Measurements from ENCODE around the gene NDNF. TPM values are rescaled to one million over a fixed set of nuclear protein-coding genes. Genes with fewer than 3 reads are reported as not detected.

The NDNF gene, protein sequence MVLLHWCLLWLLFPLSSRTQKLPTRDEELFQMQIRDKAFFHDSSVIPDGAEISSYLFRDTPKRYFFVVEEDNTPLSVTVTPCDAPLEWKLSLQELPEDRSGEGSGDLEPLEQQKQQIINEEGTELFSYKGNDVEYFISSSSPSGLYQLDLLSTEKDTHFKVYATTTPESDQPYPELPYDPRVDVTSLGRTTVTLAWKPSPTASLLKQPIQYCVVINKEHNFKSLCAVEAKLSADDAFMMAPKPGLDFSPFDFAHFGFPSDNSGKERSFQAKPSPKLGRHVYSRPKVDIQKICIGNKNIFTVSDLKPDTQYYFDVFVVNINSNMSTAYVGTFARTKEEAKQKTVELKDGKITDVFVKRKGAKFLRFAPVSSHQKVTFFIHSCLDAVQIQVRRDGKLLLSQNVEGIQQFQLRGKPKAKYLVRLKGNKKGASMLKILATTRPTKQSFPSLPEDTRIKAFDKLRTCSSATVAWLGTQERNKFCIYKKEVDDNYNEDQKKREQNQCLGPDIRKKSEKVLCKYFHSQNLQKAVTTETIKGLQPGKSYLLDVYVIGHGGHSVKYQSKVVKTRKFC
- not detected for polyA plus RNA-seq

DNA sequence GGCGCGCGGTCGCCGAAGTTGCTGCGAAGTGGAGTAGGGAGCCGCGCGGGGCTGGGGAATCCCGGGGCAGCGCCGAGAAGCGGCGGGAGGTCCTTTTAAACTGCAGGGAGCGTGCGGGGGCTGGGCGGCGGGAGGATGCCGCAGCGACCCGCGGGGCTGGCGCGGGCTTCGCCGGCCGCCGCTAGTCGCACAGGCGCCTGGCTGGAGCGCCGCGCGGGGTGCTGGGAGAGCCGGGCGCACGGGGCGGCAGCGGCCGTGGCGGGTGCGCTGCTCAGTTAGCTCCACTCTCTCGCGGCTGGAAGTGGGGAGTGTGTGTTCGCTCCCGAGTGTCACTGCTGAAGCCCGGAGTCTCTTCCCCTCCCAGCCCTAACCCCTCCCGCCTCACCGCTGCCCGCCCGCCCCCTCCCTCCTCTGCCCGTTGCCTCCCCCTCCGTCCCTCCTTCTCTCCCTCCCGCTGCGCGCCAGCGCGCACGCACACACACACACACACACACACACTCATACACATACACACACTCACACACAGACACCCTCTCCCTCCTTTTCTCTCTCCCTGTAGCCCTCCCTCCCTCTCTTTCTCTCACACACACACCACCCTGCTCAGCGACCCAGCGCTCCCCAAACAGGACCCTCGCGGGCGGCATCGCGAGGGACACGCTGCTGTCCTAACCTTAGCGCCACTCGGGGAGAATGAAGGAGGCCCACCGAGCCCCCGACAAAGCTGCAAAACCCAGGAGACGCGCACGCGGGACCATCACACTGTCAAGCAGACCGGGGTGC lies at the start of gene NDNF:
Gene NDNF (minus strand): TSS at position 312 of the 780 bp plus-strand sequence. CDS start 26,698 bp downstream, outside the sequence.
- Mint-ChIP-seq H3K27me3 (peaks cover 59% of the 10 kb centered on the region), H3K27ac (no peak within 1 kb of the TSS), H3K4me1 (peaks cover 0 to 7% (median 2%) of the 10 kb centered on the region in 3 donors), H3K36me3 (no peaks in the 10 kb centered on the region), H3K9me3 (peaks cover 0 to 3% (median 3%) of the 10 kb centered on the region in 3 donors), H3K4me3 (peak within 1 kb of the TSS in 3 of 4 donors; percentile 66 to 88 (median 85))

DNA sequence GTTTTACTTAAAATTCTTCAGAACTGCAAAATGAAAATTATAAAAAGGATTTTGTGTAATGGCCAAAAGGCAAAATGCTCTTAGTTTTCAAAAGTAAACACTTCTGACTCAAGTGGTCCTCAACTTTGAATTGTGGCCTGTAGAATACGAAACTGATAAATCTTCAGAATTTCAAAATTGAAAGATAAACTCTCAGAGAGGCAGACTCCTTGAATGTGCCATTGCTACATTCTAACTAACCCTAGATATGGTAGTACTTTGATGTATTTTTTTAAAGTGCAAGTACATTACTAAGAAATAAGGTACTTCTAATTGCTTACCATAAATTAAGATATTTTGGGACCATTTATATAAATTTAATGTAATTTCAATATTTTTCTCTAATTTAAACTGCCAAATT lies 47.4 kb upstream of the NDNF start:
- no peaks in the 10 kb centered on the region for H3K4me1 Mint-ChIP-seq
- no peaks in the 10 kb centered on the region for H3K9me3 Mint-ChIP-seq
- H3K36me3 Mint-ChIP-seq: peaks cover 1% of the 10 kb centered on the region
- no peaks in the 10 kb centered on the region for H3K27me3 Mint-ChIP-seq
- no peak overlapping the region for H3K27ac Mint-ChIP-seq
- H3K4me3 Mint-ChIP-seq: no peak overlapping the region

DNA sequence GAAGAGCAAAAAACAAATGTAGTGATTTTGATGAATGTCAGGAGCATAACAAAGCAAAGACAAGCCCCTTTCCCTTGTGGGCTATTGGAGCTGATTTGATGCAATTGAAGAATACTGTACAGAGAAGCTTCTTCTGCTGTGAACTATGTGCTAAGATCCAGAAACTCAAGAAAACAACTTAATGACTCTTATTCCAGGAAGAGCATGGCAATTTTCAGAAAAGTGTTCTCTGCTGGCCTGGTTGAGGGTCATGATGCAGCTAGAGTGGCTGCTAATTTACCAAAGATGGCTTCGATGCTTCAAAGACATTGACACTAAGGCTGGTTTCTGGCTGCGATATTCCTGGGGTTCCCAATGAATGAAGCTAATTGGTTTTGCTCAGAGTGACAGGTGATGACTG lies 46.0 kb upstream of the NDNF start:
- Mint-ChIP-seq H3K4me3 (no peak overlapping the region), H3K9me3 (no peaks in the 10 kb centered on the region), H3K36me3 (peaks cover 1% of the 10 kb centered on the region), H3K27me3 (no peaks in the 10 kb centered on the region), H3K4me1 (no peaks in the 10 kb centered on the region), H3K27ac (no peak overlapping the region)

DNA sequence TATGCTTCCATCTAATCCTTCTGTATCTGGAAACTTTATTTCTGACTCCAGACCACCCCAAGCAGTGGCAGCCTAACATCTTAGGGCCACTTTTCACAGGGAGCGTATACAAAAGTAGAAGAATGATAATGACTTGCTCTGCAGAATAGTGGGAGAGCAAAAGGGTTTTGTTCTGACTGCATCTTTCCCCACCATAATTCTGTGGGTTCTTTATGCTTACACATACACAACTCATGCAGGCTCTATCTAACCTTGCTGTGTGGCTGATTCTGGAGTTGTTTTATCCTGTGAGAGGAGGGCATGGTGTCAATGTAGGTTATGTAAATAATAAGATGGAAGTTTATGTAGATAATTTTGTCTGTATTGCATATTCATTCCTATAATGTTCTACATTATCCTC lies 42.4 kb upstream of the NDNF start:
- no peaks in the 10 kb centered on the region for H3K9me3 Mint-ChIP-seq
- H3K36me3 Mint-ChIP-seq: no peaks in the 10 kb centered on the region
- no peaks in the 10 kb centered on the region for H3K27me3 Mint-ChIP-seq
- no peak overlapping the region for H3K27ac Mint-ChIP-seq
- no peaks in the 10 kb centered on the region for H3K4me1 Mint-ChIP-seq
- H3K4me3 Mint-ChIP-seq: no peak overlapping the region

DNA sequence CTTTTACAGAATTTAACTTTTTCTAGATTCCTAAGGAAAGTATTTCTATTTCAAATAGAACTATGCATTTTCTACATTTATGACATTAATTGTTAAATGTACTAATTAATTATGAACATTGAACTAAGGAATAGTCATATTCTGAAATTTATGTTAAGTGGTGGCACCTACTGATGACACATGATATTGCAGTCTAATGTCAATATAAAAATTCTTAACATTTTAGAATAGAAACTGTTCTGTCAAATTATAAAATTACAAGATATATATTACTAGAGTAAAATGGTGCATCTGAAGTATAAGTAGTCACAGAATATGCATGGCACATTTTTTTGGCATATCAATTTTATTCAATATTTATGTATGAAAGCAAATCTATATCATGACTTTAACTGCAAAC lies 40.2 kb upstream of the NDNF start:
- H3K4me1 Mint-ChIP-seq: no peaks in the 10 kb centered on the region

DNA sequence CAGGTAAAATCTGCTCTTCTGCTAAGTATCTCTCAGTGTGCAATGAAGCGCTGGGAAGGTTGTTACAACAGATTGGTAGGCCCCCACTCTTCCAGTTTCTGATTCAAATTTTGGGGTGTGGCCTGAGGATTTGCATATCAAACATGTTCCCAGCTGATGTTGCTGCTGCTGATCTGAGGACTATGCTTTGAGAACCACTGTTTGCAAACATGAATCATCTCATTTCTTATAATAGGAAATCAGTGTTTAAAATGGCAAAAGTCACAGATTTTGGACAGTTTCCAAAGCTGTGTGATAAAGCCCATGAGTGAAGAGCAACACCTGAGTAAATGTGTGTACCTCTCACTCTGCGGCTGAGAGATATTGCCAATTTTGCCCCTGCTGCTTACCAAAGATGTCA lies 36.2 kb upstream of the NDNF start:
- Mint-ChIP-seq H3K27ac (no peak overlapping the region), H3K4me3 (no peak overlapping the region), H3K9me3 (peaks cover 0 to 1% (median 0%) of the 10 kb centered on the region in 3 donors), H3K36me3 (peaks cover 1% of the 10 kb centered on the region), H3K27me3 (peaks cover 7% of the 10 kb centered on the region), H3K4me1 (no peaks in the 10 kb centered on the region)

More for the DNA sequence above, 40.2 kb upstream of the NDNF start:
- Mint-ChIP-seq H3K27me3 (peaks cover 7% of the 10 kb centered on the region), H3K36me3 (no peaks in the 10 kb centered on the region), H3K27ac (no peak overlapping the region), H3K9me3 (no peaks in the 10 kb centered on the region), H3K4me3 (no peak overlapping the region)

DNA sequence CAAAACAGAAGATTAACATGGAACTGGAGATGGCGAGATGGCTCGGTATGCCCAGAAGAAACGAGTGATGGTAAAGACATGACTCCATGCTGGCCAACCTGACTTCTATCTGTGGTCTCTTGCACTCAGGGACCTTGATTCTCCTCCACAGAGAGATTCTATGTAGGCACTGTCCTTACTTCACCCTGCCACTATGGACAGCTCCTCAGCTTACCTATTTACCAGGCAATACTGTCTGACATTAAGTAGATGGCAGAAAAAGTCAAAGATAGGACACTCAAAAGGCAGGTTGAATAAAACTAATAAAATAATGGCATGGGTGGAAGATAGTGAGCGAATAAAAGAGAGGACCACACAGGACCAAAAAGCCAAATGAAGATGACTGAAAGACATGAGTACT lies 35.2 kb upstream of the NDNF start:
- no peak overlapping the region for H3K4me3 Mint-ChIP-seq
- H3K4me1 Mint-ChIP-seq: no peaks in the 10 kb centered on the region
- H3K27ac Mint-ChIP-seq: no peak overlapping the region
- H3K9me3 Mint-ChIP-seq: peaks cover 0 to 2% (median 1%) of the 10 kb centered on the region in 3 donors
- peaks cover 9% of the 10 kb centered on the region for H3K27me3 Mint-ChIP-seq
- peaks cover 1% of the 10 kb centered on the region for H3K36me3 Mint-ChIP-seq

DNA sequence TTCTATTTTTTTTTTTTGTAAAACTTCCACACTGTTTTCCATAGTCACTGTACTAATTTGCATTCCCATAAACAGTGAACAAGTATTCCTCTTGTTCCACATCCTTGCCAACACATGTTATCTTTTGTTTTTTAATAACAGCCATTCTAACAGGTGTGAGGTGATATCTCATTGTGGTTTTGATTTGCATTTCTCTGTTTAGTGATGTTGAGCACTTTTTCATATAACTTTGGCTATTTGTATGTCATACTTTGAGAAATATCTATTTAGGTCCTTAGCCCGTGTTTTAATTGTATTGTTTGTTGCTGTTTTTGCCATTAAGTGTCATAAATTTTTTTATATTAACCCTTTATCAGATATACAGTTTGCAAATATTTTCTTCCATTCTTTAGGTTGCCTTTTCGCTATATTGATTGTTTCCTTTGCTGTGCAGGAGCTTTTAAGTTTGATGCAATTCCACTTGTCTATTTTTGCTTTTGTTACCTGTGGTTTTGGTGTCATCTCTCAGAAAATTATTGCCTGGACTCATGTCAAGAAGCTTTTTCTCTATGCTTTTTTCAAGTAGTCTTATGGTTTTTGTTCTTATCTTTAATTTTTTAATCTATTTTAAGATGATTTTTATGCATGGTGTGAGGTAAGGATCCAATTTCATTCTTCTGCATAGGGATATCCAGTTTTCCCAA lies 27.9 kb upstream of the NDNF start:
- Mint-ChIP-seq H3K4me1 (no peaks in the 10 kb centered on the region), H3K27ac (no peak overlapping the region), H3K4me3 (no peak overlapping the region), H3K27me3 (peaks cover 1% of the 10 kb centered on the region), H3K9me3 (peaks cover 0 to 2% (median 0%) of the 10 kb centered on the region in 3 donors), H3K36me3 (no peaks in the 10 kb centered on the region)

DNA sequence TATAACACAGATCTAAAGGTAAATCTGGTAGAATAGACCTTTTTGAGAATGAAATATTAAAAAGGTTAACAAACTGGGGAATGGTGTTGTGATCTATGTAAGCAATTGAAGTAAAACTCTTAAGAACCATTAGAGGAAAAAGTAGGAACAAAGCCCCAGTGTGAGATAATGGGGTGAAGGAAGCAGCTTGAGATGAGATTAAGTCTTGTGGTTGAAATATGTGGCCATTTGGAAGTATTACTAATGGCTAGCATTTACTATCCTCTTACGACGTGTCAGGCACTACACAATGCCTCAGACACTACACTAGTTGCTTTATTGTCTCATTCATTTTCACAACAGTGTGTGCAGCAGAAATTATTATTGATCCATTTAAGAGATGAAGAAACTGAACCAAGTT lies 25.9 kb upstream of the NDNF start:
- Mint-ChIP-seq H3K9me3 (peaks cover 0 to 2% (median 0%) of the 10 kb centered on the region in 3 donors), H3K4me1 (no peaks in the 10 kb centered on the region), H3K36me3 (no peaks in the 10 kb centered on the region), H3K4me3 (no peak overlapping the region), H3K27ac (no peak overlapping the region), H3K27me3 (peaks cover 1% of the 10 kb centered on the region)

DNA sequence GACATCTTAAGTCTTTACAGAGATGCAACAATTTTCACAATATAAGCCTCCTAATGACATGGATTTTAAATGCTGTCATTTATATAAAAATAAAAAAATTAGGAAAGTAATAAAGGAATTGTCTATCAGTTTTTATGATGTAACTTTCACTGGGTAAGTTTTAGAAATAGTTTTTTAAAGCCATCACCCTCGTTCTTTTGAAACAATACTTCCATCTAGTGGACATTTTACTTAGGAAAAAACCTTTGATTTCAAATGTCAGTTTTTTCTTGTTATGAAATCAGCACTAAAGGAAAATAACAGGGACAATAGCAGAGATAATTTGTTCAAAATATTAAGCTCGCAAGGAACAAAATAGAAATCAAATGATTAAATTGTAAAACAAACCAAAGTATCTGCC lies 24.3 kb upstream of the NDNF start:
- no peaks in the 10 kb centered on the region for H3K4me1 Mint-ChIP-seq

DNA sequence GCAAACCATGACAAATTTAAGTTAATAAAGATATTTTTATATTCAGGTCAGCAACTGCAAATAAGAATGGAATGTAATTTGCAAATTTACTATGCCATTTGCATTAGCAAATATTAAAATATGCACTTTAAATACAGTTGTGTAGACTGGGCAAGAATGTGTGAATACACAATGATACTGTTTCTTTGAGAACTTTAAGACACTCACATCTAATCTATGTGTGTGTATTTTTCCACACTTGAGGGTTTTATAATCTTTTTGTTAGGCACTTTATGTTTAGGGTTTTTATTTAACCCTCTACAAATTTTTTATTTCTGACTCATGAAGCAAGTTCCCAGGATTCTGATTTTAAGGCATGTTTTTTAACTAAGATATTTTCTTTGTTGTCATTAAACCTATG lies 23.9 kb upstream of the NDNF start:
- Mint-ChIP-seq H3K9me3 (no peaks in the 10 kb centered on the region), H3K27ac (no peak overlapping the region), H3K36me3 (no peaks in the 10 kb centered on the region), H3K4me1 (no peaks in the 10 kb centered on the region), H3K27me3 (no peaks in the 10 kb centered on the region), H3K4me3 (no peak overlapping the region)

More for the DNA sequence above, 24.3 kb upstream of the NDNF start:
- no peak overlapping the region for H3K4me3 Mint-ChIP-seq
- no peaks in the 10 kb centered on the region for H3K27me3 Mint-ChIP-seq
- H3K27ac Mint-ChIP-seq: no peak overlapping the region
- no peaks in the 10 kb centered on the region for H3K9me3 Mint-ChIP-seq
- no peaks in the 10 kb centered on the region for H3K36me3 Mint-ChIP-seq

DNA sequence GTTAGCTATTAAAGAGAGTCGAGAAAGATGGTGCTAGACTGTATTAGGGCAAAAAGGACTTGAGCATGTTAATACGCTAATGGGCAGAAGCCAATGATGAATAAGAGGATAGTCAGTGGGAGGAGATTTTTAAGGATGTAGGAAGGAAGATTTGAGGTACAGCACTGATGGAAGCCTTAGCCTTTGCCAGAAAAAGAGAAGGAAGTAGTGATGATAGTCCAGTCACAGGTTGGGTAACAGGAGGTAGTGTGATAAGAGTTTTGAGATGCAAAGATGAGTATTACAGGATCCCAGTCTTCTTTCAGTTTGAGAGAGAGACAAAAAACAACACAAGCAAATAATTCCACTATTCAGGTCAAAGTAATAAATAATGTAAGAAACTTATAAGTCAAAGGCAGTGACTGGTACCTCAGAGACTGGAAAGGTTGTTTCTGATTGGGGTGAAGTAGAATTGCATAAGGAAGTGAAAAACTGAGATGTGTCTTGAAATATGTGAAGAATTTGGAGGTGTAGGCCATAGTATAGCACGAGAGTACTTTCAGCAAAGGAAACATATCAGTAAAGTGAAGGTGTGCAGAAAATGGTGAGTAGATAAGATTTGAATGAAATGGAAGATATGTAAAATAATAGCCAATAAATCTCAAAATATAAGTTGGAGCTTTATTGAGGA lies 22.1 kb upstream of the NDNF start:
- no peaks in the 10 kb centered on the region for H3K9me3 Mint-ChIP-seq
- no peak overlapping the region for H3K27ac Mint-ChIP-seq
- H3K4me1 Mint-ChIP-seq: no peaks in the 10 kb centered on the region
- no peaks in the 10 kb centered on the region for H3K27me3 Mint-ChIP-seq
- H3K4me3 Mint-ChIP-seq: no peak overlapping the region
- H3K36me3 Mint-ChIP-seq: no peaks in the 10 kb centered on the region

DNA sequence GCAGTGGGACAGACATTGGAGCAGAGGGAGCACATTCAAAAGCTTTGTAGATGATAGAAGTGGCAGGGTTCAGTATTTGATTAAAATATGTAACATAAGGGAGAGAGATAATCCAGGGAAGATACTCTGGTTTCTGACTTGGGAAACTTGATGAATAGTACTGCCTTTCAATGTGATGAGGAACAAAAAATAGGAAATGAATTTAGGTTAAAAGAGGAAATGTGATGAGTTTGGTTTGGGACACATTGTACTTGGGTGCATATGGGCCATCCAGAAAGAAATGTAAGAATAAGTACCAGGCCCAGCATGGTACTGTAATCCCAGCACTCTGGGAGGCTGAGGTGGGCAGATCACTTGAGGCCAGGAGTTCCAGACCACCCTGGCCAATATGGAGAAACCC lies 20.9 kb upstream of the NDNF start:
- H3K4me1 Mint-ChIP-seq: no peaks in the 10 kb centered on the region
- H3K9me3 Mint-ChIP-seq: peaks cover 0 to 2% (median 0%) of the 10 kb centered on the region in 3 donors
- H3K4me3 Mint-ChIP-seq: no peak overlapping the region
- H3K27ac Mint-ChIP-seq: no peak overlapping the region
- no peaks in the 10 kb centered on the region for H3K36me3 Mint-ChIP-seq
- no peaks in the 10 kb centered on the region for H3K27me3 Mint-ChIP-seq

DNA sequence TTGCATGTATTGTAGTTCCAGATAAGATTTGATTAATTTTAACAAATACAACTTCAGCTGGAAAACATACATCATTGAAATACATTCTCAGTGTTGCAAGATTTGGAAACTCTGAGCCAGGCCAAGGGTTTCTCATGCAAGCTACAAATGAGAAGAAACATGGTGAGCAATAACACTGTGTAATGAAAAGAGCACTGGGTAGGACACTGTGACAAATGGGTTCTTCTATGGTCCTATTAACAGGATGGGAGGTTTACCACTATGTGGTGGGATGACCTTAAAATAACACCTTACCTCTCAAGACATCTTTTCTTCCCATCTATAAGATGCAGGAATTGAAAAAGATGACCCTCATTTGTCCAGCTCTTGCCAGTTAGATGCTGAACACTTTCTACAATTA lies 19.6 kb upstream of the NDNF start:
- Mint-ChIP-seq H3K36me3 (no peaks in the 10 kb centered on the region), H3K27ac (no peak overlapping the region), H3K4me1 (no peaks in the 10 kb centered on the region), H3K27me3 (no peaks in the 10 kb centered on the region), H3K4me3 (no peak overlapping the region), H3K9me3 (peaks cover 0 to 2% (median 0%) of the 10 kb centered on the region in 3 donors)

All from IgD-negative memory B cell (primary cell).